ENCODE data around the gene ZDHHC11B. TPM values are rescaled to one million over a fixed set of nuclear protein-coding genes. Genes with fewer than 3 reads are reported as not detected.
"Not testable (repeated sequence)": the region's sequence is repeated elsewhere in the genome, so short reads cannot be mapped to it uniquely, and the experiment has no call there.

ZDHHC11B gene
- polyA plus RNA-seq, 4 donors = 3.3 to 5.1 (median 4.5) TPM

- DNase-seq (ENCODE audit: low read depth in 4 of 4, low spot score in 3 of 4) = not testable (repeated sequence)
Observed at GRCh38 chr5:785181-785705, 714 bp upstream of the ZDHHC11B start.

- DNase-seq (ENCODE audit: low read depth in 4 of 4, low spot score in 3 of 4) = not testable (repeated sequence)
Observed at GRCh38 chr5:783881-784427, 575 bp downstream of the ZDHHC11B start.

GRCh38 chr5:783049-783802, 1.3 kb downstream of the ZDHHC11B start:
- DNase-seq (ENCODE audit: low read depth in 4 of 4, low spot score in 3 of 4) = not testable (repeated sequence)

- not testable (repeated sequence) for DNase-seq (ENCODE audit: low read depth in 4 of 4, low spot score in 3 of 4)
Observed at GRCh38 chr5:782356-782755, 2.2 kb downstream of the ZDHHC11B start.

GRCh38 chr5:780571-780970, 4.0 kb downstream of the ZDHHC11B start:
- not testable (repeated sequence) for DNase-seq (ENCODE audit: low read depth in 4 of 4, low spot score in 3 of 4)

GRCh38 chr5:778967-779366, 5.6 kb downstream of the ZDHHC11B start:
- DNase-seq (ENCODE audit: low read depth in 4 of 4, low spot score in 3 of 4) = not testable (repeated sequence)

- not testable (repeated sequence) for DNase-seq (ENCODE audit: low read depth in 4 of 4, low spot score in 3 of 4)
Observed at GRCh38 chr5:778421-778820, 6.1 kb downstream of the ZDHHC11B start.

GRCh38 chr5:777756-778161, 6.8 kb downstream of the ZDHHC11B start:
- no peak for DNase-seq (ENCODE audit: low read depth in 4 of 4, low spot score in 3 of 4)

GRCh38 chr5:776862-777711, 7.4 kb downstream of the ZDHHC11B start:
- DNase-seq (ENCODE audit: low read depth in 4 of 4, low spot score in 3 of 4) = no peak

GRCh38 chr5:775961-776861, 8.3 kb downstream of the ZDHHC11B start:
- no peak for DNase-seq (ENCODE audit: low read depth in 4 of 4, low spot score in 3 of 4)

- DNase-seq (ENCODE audit: low read depth in 4 of 4, low spot score in 3 of 4) = not testable (repeated sequence)
Observed at GRCh38 chr5:775595-775960, 9.0 kb downstream of the ZDHHC11B start.

GRCh38 chr5:774854-775505, 9.5 kb downstream of the ZDHHC11B start:
- not testable (repeated sequence) for DNase-seq (ENCODE audit: low read depth in 4 of 4, low spot score in 3 of 4)

GRCh38 chr5:774304-774703, 10.2 kb downstream of the ZDHHC11B start:
- not testable (repeated sequence) for DNase-seq (ENCODE audit: low read depth in 4 of 4, low spot score in 3 of 4)

- no peak for DNase-seq (ENCODE audit: low read depth in 4 of 4, low spot score in 3 of 4)
Observed at GRCh38 chr5:773517-774264, 10.8 kb downstream of the ZDHHC11B start.

- DNase-seq (ENCODE audit: low read depth in 4 of 4, low spot score in 3 of 4) = not testable (repeated sequence)
Observed at GRCh38 chr5:772931-773330, 11.6 kb downstream of the ZDHHC11B start.

- DNase-seq (ENCODE audit: low read depth in 4 of 4, low spot score in 3 of 4) = not testable (repeated sequence)
Observed at GRCh38 chr5:772547-772890, 12.0 kb downstream of the ZDHHC11B start.

- DNase-seq (ENCODE audit: low read depth in 4 of 4, low spot score in 3 of 4) = not testable (repeated sequence)
Observed at GRCh38 chr5:771841-772546, 12.5 kb downstream of the ZDHHC11B start.

GRCh38 chr5:771087-771781, 13.3 kb downstream of the ZDHHC11B start:
- not testable (repeated sequence) for DNase-seq (ENCODE audit: low read depth in 4 of 4, low spot score in 3 of 4)

All from right renal pelvis (tissue), 4 donors.